Fibroblast of the aortic adventitia (primary cell): ENCODE results near the gene LAMTOR4. TPM values are rescaled to one million over a fixed set of nuclear protein-coding genes. Genes with fewer than 3 reads are reported as not detected.

Experiments
- DNase-seq: peaks from one replicate; pipeline ENCODE4 v3.0.0-alpha.2; 2010; ENCODE audit warnings: low read depth
- H3K4me3 ChIP-seq: 2 replicates; pipeline ENCODE4 v1.5.1; 2011; ENCODE audit warnings: low read depth, mild to moderate bottlenecking, control low read depth, low read length, moderate library complexity
- total RNA-seq: library from RNA; depleted of rRNA; stranded (reverse); fragments of >200 nt; gene quantifications from 2 replicates; pipeline ENCODE4 v1.2.3, GENCODE V29; 2012; ENCODE audit warnings: low replicate concordance
- TF ChIP-seq, protein P1 (sequence below): IDR thresholded peaks from 2 replicates; pipeline ENCODE4 v1.5.1; 2011; ENCODE audit warnings: mild to moderate bottlenecking, low read length, control low read depth, inconsistent platforms; ENCODE audit not compliant: insufficient read depth

Gene LAMTOR4
- total RNA-seq, 1 donor = 82.2 TPM

DNA sequence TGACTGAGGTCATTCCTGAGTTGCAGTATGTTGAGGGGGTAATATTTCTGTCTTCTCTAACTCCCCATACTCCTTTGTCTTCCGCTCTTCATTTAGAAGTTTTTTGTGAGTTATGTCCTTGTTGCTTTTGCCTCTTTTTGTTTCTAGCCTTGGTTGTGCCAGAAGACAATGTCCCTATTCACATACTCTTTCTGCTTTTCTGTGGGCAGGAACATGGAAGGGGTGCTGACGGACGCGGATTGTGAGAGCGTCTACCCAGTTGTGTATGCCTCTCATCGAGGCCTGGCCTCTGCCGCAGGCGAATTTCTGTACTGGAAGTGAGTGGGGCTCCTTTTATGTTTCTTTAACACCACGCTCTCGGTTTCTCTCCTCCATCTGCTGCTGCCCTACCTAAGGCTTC is 49.5 kb downstream of the LAMTOR4 start:
- TF ChIP-seq, protein P1, sequence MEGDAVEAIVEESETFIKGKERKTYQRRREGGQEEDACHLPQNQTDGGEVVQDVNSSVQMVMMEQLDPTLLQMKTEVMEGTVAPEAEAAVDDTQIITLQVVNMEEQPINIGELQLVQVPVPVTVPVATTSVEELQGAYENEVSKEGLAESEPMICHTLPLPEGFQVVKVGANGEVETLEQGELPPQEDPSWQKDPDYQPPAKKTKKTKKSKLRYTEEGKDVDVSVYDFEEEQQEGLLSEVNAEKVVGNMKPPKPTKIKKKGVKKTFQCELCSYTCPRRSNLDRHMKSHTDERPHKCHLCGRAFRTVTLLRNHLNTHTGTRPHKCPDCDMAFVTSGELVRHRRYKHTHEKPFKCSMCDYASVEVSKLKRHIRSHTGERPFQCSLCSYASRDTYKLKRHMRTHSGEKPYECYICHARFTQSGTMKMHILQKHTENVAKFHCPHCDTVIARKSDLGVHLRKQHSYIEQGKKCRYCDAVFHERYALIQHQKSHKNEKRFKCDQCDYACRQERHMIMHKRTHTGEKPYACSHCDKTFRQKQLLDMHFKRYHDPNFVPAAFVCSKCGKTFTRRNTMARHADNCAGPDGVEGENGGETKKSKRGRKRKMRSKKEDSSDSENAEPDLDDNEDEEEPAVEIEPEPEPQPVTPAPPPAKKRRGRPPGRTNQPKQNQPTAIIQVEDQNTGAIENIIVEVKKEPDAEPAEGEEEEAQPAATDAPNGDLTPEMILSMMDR = no peak
- DNase-seq = no peak
- no peak overlapping the region for H3K4me3 ChIP-seq

DNA sequence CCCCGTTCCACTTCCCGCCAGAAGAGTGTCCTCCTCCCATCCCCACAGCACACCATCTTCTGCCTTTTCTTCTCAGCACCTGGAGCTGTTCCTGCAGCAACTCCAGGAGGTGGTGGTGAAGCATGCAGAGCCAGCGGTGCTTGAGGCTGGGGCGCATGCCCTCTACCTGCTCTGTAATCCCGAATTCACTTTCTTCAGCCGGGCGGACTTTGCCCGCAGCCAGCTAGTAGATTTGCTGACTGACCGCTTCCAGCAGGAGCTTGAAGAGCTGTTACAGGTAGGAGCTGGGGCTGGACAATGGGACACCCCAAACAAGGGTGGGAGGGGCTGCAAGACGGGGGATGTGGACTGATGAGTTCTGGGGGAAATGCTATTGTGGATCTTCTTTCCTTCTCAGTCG is 52.0 kb downstream of the LAMTOR4 start:
- TF ChIP-seq, protein P1 = no peak
- DNase-seq = no peak
- no peak overlapping the region for H3K4me3 ChIP-seq

Other genes with a start within 250 kb of the LAMTOR4 start
- 26.3 and 34.8 TPM in 2 replicates for gene TRIM4, start 229.4 kb upstream of the LAMTOR4 start, total RNA-seq
- gene GJC3, start 219.3 kb upstream of the LAMTOR4 start, total RNA-seq = not detected in 2 replicates
- gene AZGP1, start 172.9 kb upstream of the LAMTOR4 start, total RNA-seq = not detected in 2 replicates
- gene ZKSCAN1, start 133.3 kb upstream of the LAMTOR4 start, total RNA-seq = 28.9 and 41.9 TPM in 2 replicates
- gene ZSCAN21, start 99.1 kb upstream of the LAMTOR4 start, total RNA-seq = 5.7 and 9.3 TPM in 2 replicates
- gene ZNF3, start 67.2 kb upstream of the LAMTOR4 start, total RNA-seq = 24.3 and 71.3 TPM in 2 replicates
- 27.1 and 83.7 TPM in 2 replicates for gene COPS6, start 59.9 kb upstream of the LAMTOR4 start, total RNA-seq
- 13.1 and 97.7 TPM in 2 replicates for gene MCM7, start 47.5 kb upstream of the LAMTOR4 start, total RNA-seq
- 17.6 and 18.2 TPM in 2 replicates for gene AP4M1, start 47.3 kb upstream of the LAMTOR4 start, total RNA-seq
- 38.6 and 42.7 TPM in 2 replicates for gene TAF6, start 29.6 kb upstream of the LAMTOR4 start, total RNA-seq
- gene CNPY4, start 29.3 kb upstream of the LAMTOR4 start, total RNA-seq = 25.4 and 54.5 TPM in 2 replicates
- gene MBLAC1, start 22.0 kb upstream of the LAMTOR4 start, total RNA-seq = 1.9 and 4.2 TPM in 2 replicates
- gene TRAPPC14, start 9.8 kb downstream of the LAMTOR4 start, total RNA-seq = 3.5 and 10.0 TPM in 2 replicates
- 4.0 and 9.8 TPM in 2 replicates for gene GAL3ST4, start 19.7 kb downstream of the LAMTOR4 start, total RNA-seq
- 1.2 and 4.5 TPM in 2 replicates for gene GPC2, start 28.5 kb downstream of the LAMTOR4 start, total RNA-seq
- 0.90 and 4.8 TPM in 2 replicates for gene STAG3, start 29.0 kb downstream of the LAMTOR4 start, total RNA-seq
- gene PVRIG, start 71.0 kb downstream of the LAMTOR4 start, total RNA-seq = not detected in 2 replicates
- not detected in 2 replicates for gene SPDYE3, start 158.8 kb downstream of the LAMTOR4 start, total RNA-seq
- gene PILRB, start 209.2 kb downstream of the LAMTOR4 start, total RNA-seq = 4.4 and 8.1 TPM in 2 replicates
- gene PILRA, start 224.6 kb downstream of the LAMTOR4 start, total RNA-seq = 0.27 TPM in 1 of 2 replicates, not detected in the other